HG02642 (cell line): ENCODE data around the gene METTL9.
"Not testable (repeated sequence)": the region's sequence is repeated elsewhere in the genome, so short reads cannot be mapped to it uniquely, and the experiment has no call there.

ENCODE experiments used
- ATAC-seq: cut with Tn5 transposase; IDR thresholded peaks from one replicate; pipeline ENCODE4 v1.9.1; 2021; ENCODE audit warnings: mild to moderate bottlenecking; ENCODE audit not compliant: unreplicated experiment, poor library complexity

The METTL9 gene

DNA sequence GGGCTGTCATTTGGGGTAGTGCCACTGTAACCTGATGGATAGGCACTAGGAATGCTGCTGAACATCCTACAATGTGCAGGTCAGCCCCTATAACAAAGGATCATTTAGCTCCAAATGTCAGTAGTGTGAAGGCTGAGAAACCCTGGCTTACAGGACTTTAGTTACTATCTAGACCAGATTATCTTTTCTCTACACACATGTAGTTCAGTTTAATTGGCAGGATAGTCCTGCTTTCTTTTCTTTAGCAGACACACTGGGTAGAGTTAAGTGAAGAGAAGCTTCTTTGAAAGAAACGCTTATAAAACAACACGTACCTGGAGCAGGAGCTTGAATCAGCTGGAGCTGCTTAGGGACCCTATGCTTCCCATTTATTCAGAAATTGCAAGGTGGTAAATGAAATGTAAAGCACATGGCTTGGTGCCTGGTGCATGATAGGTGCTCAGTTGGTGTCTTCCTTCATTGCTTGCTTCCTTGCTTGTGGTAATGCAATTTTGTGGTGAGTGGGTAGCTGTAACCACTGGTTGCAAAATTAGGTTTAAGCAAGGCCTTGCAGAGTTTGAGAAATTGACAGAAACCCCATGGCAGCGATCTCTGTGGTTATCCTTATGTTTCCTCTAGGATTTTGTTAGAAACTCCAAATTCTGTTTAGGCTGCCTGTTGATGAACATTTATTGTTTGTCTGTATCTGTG is 9.4 kb downstream of the METTL9 start:
- ATAC-seq: no peak

DNA sequence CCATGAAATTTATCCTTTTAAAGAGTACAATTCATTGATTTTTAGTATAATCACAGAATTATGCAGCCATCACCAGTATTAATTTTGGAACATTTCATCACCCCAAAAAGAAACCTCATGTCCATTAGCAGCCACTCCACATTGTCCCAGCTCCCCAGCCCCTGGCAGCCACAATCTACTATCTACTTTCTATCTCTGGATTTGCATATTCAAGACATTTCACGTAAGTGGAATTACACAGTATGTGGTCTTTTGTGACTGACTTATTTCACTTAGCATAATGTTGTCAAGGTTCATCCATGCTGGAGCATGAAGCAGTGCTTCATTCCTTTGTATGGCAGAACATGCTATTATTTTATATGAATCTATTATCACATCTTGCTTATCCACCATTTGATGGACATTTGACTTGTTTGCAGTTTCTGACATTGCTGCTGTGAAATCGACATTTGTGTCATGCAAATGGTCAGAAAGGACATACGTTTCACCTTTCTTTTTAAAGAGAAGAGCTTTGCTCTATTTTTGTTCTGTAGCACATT is 10.7 kb downstream of the METTL9 start:
- no peak for ATAC-seq

DNA sequence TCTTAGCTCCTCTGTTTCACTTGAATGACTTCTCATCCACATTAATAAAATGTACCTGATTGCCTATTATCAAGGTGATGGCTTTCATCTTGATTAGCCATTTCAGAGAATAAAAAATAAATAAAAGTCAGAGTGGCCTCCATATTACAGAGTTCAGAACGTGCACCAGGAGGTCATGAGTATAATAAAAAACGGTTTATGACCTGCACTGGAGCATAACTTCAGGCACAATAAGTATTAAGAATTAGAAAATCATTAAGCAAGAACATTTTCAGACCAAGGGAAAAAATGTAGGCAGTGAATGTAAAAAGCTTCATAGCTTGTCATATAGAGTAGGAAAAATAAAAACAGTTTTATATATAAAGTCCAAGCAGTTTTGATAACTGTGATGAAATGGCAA is 11.4 kb downstream of the METTL9 start:
- no peak for ATAC-seq

DNA sequence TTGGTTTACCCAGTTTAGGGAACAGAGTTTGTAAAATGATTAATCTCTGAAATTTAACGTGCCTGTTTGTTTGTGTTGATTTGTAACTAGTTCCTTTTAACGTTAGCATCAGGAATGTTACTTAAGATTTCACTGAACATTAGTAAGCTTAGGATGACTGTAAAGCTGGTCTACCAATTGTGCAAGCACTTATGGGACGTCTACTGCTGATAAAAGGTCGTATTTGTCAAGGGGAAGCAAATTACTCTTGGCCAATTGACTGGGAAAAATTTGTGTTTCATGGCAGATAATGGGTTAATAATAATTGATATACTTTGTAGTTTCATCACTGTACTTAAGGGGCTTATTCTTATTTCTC is 11.8 kb downstream of the METTL9 start:
- no peak for ATAC-seq

DNA sequence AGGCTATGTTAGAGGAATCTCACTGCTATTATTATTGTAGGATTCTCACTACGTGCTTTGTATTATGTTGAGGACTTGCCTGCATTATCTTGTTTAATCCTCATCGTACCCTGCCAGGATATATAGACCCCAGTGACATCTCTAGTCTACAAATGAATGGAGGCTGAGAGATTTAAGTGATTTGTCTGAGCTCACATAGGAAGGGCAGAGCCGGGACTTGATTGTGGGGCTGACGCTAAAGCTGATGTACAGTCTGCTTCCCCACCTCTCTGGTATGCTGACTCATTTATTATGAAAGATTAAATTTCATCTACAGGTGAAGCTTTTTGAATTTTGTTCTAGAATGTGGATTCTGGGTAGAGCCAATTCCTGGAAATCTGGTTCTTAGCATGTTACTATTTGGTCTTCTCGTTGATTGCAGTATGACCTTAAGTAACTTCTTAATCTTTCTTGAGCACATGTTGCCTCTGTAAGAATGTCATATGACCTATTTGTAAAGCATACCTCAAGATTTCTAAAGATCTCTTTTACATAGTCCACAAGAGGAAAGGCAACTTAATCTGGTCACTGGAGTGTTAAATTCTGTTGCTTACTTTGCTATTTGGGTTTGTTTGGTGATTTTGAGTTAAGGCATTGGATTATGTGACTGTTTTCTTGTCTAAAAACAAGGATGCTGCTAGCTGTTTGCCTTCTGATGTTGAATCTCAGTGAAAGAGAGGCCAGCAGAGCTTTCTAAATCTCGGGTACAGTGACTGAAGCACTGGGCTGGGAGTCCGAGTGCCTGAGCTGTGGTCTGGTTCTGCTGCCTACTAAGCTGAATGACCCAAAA is 12.4 kb downstream of the METTL9 start:
- no peak for ATAC-seq

DNA sequence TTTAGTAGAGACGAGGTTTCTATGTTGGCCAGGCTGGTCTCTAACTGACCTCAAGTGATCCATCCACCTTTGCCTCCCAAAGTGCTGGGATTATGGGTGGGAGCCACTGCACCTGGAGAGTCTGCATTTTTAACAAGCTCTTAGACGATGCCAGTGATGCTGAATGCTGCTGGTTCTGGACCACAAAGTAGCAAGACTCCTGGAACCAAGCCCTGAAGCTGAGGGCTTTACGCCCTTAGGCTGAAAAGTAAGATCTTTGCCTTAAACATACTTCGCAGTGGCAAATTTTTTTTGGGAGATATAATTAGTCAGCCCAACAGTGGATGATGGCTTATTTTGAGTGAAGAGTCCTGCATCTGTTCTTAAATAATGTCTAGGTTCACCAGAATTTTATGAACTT is 14.0 kb downstream of the METTL9 start:
- ATAC-seq: no peak

DNA sequence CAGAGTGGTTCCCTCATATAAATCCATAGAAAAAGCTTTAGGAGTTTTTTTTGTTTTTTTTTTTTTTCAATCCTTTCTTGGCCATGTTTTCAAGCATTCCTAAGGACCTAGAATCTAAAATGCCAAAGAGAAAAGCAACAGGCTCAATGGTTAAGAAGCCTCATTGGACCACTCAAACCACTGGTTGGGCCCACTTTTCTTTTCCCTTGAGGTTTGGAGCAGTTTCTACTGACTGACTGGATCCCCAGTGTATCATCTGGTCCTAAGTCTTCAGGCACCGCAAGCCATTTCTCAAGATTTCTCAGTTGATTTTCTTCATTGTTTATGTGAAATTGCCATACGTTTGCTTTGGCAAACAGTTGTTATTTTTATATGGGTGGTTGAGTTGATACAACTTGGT is 14.4 kb downstream of the METTL9 start:
- ATAC-seq: no peak

DNA sequence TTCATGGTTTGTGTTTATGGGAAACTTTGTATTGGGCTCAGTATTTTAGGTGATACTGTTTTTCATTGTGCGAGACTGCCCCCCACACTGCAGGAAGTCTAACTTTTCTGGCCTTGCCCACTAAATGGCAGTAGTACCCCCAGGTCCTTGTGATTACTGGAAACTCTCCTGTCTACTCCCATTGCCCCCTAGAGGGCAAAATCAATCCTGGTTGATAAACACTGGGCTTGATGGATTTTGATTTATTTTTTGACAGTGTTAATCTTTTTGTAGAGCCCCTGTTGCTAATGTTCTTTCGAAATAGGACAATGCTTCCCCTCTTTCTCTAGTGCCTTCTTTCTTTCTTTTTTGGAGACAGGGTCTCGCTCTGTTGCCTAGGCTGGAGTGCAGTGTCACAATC is 15.5 kb downstream of the METTL9 start:
- ATAC-seq: no peak

DNA sequence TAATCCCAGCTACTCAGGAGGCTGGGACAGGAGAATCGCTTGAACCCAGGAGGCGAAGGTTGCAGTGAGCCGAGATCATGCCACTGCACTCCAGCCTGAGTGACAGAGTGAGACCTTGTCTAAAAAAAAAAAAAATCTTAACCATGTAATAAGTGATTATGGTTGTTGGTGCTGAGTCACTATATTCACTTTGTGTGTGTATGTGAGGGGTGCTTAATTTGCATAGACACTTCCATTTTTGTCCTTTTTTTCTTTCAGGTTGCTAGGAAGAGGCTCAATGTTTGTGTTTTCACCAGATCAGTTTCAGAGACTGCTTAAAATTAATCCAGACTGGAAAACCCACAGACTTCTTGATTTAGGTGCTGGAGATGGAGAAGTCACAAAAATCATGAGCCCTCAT is 18.2 kb downstream of the METTL9 start:
- ATAC-seq: no peak

DNA sequence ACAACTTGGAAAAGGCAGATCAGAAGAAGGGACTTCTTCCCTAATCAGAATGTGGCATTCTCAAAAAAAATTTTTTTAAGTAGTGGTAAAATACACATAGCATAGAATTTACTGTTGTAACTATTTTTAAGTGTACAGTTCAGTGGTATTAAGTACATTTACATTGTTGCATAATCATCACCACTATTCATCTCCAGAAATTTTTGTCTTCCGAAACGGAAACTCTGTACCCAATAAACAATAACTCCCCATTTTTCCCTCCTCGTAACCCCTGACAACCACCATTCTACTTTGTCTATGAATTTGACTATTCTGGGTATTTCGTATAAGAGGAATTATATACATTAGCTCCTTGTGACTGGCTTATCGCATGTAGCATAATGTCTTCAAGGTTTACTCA is 18.9 kb downstream of the METTL9 start:
- ATAC-seq: no peak

DNA sequence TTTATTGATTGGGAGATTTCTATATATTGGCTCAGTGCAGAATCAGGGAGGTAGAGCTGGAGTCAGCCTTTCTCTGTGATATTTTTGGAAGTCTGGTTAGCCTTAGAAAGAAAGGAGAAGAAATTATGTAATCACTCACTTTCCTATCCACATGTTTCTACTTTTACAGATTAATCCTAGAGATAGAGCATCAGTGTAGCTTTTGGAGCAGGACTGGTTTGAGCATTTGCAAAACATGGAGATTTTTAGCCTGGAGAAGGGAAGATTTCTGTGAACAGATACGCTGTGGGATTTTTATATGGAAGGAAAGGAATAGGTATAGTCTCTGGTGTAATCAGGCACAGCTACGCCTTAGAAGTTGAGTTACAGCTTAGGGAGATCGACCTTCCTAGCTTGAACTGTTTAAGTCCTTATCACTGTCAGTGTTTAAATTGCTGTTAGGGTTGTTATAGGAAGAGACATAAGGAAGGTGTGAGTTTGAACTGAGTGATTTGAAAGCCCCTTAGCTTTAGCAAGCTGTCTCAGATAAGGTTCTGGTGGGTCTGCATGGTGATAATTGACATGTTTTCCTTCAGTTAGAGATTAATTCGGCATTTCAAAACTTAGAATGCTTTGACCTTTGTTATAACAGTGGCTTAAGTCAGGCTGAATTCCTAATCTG is 20.5 kb downstream of the METTL9 start:
- no peak for ATAC-seq

DNA sequence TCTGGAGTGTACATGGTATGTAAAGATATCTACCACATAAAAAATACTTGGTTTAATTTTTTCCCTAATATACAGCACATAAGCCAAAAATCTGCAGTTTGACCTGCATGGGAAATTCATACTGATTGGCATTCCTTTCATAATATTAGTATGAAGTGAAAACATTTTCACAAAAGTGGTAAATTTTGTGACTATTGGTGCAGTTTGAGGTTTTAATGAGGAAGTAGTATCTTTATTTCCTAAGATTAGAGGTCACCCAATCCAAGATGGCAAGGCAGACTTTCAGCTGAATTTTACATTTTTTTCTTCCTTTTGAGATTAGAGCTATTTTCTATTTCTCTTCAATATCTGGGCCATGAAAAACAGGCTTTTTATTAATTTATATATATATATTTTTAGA is 21.2 kb downstream of the METTL9 start:
- no peak for ATAC-seq

DNA sequence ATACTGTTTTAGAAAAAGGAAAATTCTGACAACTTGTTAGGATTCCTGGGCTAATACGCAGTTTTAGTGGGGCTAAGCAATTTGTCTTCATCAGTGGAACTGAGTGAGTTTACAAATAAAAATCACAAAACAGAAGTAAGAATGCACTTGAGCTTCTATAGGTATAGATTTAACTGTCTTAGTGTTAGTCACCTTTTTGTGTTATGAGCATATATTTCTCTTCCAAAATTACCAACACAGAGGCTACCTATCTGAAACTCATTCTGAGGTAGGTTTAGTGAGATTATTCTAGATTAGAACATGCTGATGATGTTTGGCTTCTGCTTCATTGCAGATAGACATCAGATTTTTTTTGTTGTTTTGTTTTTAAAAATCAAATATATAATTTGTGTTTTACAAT is 23.2 kb downstream of the METTL9 start:
- no peak for ATAC-seq

DNA sequence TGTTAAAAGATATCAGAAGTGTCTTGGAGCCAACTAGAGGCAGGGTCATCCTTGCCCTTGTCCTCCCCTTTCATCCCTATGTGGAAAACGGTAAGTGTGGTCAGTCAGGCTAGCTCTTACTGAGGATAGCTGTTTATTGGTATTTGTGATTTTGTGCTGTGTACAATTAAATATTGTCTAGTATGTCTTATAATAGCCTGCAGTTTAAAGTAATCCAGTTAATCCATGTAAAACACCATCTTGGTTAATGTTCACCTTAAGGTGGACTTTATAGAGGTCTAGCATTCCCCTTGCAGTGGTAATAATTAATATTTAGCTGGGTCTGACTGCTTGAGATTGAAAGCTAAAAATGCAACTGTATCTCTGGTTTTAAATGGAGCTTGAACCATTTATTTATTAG is 25.6 kb downstream of the METTL9 start:
- ATAC-seq: no peak

DNA sequence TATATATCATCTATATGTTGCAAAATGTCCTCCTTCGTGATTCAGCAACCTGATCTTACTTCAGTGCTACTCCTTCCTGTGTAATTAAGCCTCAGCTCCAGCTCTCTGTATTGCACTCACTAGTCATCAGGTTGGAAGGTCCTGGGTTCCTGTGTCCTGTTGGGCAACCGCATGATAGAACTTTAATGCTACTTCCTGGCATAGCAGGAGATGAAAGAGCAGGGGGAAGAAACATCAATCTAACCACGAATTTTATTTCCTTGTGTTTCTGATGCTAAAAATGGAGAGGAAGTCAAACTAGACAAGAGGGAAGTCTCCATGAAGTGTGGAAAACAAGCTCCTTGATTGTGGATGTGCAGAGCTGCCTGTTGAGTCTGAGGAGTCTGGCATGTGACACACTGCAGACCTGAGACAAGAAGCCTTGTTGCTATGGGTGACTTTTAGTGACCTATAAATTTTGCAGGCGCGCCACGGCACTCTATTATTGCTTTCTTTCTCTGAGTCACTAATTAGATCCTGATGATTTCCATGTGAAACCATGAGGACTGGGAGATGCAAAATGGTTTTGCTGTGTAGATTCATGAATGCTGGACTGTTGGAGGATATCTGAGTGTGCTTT is 27.4 kb downstream of the METTL9 start:
- no peak for ATAC-seq

DNA sequence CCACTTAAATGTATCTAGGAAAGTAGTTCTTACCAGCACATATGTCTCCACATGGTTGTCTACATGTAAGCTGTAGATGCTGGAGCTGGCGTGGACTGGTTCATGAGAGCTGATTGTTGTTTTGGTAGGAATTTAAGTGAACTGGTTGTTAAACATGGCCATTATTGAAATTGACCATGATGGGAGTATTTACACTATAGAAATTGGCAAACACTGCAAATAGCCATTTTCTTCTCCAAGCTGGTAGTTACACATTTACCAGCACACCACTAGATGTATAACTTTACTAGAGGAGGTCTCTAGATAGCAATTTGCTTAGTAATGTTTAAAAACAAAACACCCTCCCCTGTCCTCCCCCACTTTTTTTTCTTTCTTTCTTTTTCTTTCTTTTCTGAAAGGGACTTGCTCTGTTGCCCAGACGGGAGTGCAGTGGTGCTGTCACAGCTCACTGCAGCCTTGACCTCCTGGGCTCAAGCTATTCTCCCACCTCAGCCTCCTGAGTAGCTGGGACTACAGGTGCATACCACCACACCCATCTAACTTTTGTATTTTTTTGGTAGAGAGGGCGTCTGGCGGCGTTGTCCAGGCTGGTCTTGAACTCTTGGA is 28.8 kb downstream of the METTL9 start:
- no peak for ATAC-seq

DNA sequence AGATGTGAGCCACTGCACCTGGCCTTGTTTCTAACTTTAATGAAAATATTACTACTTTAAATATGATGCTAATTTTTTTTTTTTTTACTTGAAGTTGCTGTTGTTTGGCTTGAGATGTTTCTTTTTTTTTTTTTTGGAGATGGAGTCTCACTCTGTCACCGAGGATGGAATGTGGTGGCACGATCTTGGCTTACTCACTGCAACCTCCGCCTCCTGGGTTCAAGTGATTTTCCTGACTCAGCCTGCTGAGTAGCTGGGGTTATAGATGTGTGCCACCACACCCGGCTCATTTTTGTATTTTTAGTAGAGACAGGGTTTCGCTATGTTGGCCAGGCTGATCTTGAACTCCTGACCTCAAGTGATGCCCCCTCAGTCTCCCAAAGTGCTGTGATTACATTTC is 29.4 kb downstream of the METTL9 start:
- no peak for ATAC-seq

DNA sequence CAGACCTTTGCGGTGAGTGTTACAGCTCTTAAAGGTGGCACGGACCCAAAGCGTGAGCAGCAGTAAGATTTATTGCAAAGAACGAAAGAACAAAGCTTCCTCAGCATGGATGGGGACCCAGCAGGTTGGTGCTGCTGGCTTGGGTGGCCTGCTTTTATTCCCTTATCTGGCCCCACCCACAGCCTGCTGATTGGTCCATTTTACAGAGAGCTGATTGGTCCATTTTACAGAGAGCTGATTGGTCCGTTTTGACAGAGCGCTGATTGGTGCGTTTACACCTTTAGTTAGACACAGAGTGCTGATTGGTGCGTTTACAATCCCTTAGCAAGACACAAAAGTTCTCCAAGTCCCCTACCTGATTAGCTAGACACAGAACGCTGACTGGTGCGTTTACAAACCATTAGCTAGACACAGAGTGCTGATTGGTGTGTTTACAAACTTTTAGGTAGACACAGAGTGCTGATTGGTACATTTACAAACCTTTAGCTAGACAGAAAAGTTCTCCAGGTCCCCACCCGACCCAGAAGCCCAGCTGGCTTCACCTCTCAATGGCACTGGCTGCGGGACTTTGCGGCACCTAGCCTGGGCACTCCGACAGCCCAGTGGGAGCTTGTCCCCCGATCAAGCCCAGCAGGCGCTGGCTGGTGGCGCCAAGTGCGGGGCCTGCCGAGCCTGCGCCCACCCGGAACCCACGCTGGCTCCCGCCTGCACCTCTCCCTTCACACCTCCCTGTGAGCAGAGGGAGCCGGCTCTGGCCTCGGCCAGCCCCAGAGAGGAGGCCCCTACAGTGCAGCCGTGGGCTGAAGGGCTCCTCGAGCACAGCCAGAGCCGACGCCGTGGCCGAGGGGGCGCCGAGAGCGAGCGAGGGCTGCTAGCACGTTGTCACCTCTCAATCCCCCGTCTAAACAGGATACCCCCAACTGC is 30.5 kb downstream of the METTL9 start:
- ATAC-seq: not testable (repeated sequence)

DNA sequence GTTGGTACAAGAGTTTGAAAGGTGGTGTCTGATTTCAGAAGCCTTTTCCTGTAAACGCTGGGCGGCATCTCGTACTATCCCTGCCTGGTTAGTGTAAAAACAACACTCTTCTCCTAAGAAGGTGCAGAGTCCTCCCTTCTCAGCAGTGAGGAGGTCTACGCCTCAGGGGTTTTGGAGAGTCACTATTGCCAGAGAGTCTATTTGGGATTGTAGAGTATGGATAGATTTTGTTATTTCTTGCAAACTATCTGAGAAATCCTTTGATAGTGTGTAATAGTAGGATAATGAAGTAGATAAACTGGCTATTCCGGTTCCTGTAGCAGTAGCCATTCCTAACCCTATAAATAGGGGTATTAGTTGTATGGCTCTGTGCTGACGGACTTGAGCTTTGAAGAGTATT is 31.5 kb downstream of the METTL9 start:
- ATAC-seq: not testable (repeated sequence)
